ENCODE results near the gene RGS6. TPM values are rescaled to one million over a fixed set of nuclear protein-coding genes. Genes with fewer than 3 reads are reported as not detected.
"Not testable (repeated sequence)": the region's sequence is repeated elsewhere in the genome, so short reads cannot be mapped to it uniquely, and the experiment has no call there.

The RGS6 gene
- total RNA-seq, result 1 to 10 TPM; 1.4 to 4.7 TPM

DNA sequence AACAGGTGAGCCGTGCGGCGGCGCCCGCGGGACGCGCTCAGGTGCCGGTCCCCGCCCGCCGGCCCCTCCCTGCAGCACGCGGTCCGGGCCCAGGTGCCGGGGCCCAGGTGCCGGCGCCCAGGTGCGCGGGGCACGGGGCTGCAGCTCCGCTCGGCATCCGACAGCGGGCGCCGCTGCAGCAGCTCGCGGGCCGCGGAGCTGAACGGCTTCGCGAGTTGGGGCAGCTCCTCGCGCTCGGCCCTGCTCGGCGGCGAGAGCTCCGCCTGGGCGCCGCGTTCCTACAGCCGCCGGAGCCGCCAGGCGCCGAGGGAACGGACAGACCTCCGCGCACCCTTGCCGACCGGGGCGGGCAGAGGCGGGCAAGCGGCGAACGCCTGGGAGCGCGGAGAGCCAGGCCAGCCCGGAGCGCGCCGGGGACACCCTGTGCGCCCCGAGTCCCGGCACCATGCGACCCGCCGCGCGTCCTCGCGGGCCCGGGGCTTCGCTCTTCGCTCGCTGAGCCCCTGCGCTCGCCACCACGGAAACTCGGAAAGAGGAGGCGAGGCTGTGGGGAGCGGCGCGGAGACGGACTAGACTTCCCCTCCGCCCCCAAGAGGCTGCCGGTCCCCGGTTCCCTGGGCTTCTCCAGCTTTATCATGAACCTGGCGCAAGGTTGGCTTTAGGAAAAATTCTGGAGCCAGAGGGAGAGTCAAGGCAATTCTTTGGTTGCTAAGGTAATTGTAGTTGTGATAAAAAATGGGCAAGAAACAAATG is at the start of gene RGS6:
TSS of gene RGS6 (plus strand) at position 201 of the 753 bp plus-strand sequence.
- Histone ChIP-seq H3K27ac (no peak within 1 kb of the TSS), H3K4me3 (peak within 1 kb of the TSS; percentile 40), H3K4me1 (ENCODE audit: control insufficient read depth in 1 of 2, low read depth in 2 of 2) (peaks cover 0 to 9% of the 10 kb centered on the region in 2 donors), H3K27me3 (replicated peaks; ENCODE audit: insufficient read depth) (no peaks in the 10 kb centered on the region), H3K9me3 (no peaks in the 10 kb centered on the region), H3K36me3 (no peaks in the 10 kb centered on the region)
- TF ChIP-seq, protein P1, sequence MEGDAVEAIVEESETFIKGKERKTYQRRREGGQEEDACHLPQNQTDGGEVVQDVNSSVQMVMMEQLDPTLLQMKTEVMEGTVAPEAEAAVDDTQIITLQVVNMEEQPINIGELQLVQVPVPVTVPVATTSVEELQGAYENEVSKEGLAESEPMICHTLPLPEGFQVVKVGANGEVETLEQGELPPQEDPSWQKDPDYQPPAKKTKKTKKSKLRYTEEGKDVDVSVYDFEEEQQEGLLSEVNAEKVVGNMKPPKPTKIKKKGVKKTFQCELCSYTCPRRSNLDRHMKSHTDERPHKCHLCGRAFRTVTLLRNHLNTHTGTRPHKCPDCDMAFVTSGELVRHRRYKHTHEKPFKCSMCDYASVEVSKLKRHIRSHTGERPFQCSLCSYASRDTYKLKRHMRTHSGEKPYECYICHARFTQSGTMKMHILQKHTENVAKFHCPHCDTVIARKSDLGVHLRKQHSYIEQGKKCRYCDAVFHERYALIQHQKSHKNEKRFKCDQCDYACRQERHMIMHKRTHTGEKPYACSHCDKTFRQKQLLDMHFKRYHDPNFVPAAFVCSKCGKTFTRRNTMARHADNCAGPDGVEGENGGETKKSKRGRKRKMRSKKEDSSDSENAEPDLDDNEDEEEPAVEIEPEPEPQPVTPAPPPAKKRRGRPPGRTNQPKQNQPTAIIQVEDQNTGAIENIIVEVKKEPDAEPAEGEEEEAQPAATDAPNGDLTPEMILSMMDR (IDR thresholded peaks at IDR 0.05), result no peak
- no peak for DNase-seq (ENCODE audit: low spot score)
- no peak for ATAC-seq (ENCODE audit: insufficient number of reproducible peaks, low FRiP score, low read depth)

DNA sequence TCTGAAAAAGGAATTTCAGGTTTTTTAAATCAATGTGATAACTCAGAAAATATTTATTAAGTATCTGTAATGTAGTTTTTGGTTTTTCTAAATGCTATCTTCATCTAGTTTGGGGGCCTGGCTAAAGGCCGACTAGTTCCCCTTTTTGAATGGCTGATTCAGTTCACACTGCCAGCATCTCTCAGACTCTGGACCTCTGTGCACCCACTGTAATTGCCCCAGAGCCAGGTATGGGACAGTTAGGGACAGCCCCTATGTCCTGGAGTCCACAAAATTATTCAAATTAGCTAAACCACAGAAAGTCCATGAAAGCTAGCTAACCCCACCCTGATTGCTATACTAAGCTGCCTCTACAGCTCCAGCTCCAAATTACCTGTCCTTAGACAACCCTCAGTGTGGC is 49.1 kb upstream of the RGS6 start:
- no peak overlapping the region for H3K4me3 ChIP-seq
- ATAC-seq (ENCODE audit: insufficient number of reproducible peaks, low FRiP score, low read depth) (no peak), DNase-seq (ENCODE audit: low spot score) (no peak)
- TF ChIP-seq, protein P1 (IDR thresholded peaks at IDR 0.05), result no peak
- H3K4me1 ChIP-seq (ENCODE audit: control insufficient read depth in 1 of 2, low read depth in 2 of 2), result peaks cover 0 to 6% of the 10 kb centered on the region in 2 donors
- H3K9me3 ChIP-seq, result no peaks in the 10 kb centered on the region
- no peak overlapping the region for H3K27ac ChIP-seq
- H3K36me3 ChIP-seq, result no peaks in the 10 kb centered on the region
- no peaks in the 10 kb centered on the region for H3K27me3 ChIP-seq (replicated peaks; ENCODE audit: insufficient read depth)

DNA sequence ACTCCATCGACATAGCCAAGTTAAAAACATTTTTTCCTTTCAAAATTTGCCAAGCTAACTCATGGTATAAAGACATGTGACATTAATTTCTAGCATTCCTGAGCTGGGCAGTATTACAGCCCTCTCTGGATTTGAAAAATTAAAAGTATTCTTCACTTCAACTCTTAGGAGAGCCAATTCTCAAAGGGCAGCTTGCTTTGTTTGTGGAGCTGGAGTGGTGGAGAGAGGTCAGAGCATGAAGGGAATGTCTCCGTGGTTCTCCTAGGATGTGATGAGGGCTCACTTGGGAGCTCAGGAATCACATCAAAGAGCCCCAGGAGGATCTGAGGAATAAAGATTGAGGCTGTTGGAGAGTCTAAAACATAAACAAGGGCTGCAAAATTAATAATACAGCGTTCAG is 46.9 kb upstream of the RGS6 start:
- H3K27me3 ChIP-seq (replicated peaks; ENCODE audit: insufficient read depth), result no peaks in the 10 kb centered on the region
- H3K36me3 ChIP-seq, result no peaks in the 10 kb centered on the region
- DNase-seq (ENCODE audit: low spot score) (no peak), ATAC-seq (ENCODE audit: insufficient number of reproducible peaks, low FRiP score, low read depth) (no peak)
- H3K27ac ChIP-seq, result no peak overlapping the region
- H3K4me1 ChIP-seq (ENCODE audit: control insufficient read depth in 1 of 2, low read depth in 2 of 2), result peaks cover 0 to 6% of the 10 kb centered on the region in 2 donors
- H3K9me3 ChIP-seq, result no peaks in the 10 kb centered on the region
- no peak overlapping the region for H3K4me3 ChIP-seq
- TF ChIP-seq, protein P1 (IDR thresholded peaks at IDR 0.05), result no peak

DNA sequence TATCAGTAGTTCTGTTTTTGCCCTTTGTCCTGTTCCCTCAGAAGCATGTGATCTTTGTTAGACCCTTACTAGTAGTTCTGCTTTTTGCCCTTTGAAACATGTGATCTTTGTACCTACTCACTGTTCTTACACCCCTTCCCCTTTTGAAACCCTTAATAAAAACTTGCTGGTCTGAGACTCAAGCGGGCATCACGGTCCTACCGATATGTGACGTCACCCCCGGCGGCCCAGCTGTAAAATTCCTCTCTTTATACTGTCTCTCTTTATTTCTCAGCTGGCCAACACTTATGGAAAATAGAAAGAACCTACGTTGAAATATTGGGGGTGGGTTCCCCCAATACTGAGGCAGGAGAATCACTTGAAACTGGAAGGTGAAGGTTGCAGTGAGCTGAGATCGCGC is 44.4 kb upstream of the RGS6 start:
- DNase-seq (ENCODE audit: low spot score); ATAC-seq (ENCODE audit: insufficient number of reproducible peaks, low FRiP score, low read depth); H3K27ac ChIP-seq; H3K36me3 ChIP-seq; H3K4me3 ChIP-seq; H3K4me1 ChIP-seq (ENCODE audit: control insufficient read depth in 1 of 2, low read depth in 2 of 2); H3K9me3 ChIP-seq; H3K27me3 ChIP-seq (replicated peaks; ENCODE audit: insufficient read depth): not testable (repeated sequence)

DNA sequence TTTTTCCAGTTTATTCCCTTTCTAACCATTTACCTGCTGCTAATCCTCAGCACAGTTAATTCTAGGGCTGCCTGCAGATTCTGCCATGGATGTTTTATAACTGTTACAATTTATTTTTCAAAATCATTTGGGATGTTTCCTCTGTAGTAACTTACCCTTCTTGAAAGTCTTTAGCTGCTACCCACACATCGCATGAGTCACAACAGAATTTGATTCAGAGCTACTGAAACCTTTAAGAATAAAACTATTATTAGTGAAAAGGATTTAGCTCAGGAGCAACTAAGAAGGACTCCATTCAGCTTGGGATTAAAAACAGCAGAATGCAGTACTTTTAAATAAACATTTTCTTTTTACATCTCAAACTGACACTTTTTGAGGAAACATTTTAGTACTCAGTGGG is 41.7 kb upstream of the RGS6 start:
- H3K4me3 ChIP-seq, result no peak overlapping the region
- no peak for DNase-seq (ENCODE audit: low spot score)
- H3K27me3 ChIP-seq (replicated peaks; ENCODE audit: insufficient read depth), result no peaks in the 10 kb centered on the region
- no peaks in the 10 kb centered on the region for H3K9me3 ChIP-seq
- no peak overlapping the region for H3K27ac ChIP-seq
- H3K36me3 ChIP-seq, result no peaks in the 10 kb centered on the region
- H3K4me1 ChIP-seq (ENCODE audit: control insufficient read depth in 1 of 2, low read depth in 2 of 2), result no peaks in the 10 kb centered on the region
- ATAC-seq (ENCODE audit: insufficient number of reproducible peaks, low FRiP score, low read depth), result no peak
- TF ChIP-seq, protein P1 (IDR thresholded peaks at IDR 0.05), result no peak

DNA sequence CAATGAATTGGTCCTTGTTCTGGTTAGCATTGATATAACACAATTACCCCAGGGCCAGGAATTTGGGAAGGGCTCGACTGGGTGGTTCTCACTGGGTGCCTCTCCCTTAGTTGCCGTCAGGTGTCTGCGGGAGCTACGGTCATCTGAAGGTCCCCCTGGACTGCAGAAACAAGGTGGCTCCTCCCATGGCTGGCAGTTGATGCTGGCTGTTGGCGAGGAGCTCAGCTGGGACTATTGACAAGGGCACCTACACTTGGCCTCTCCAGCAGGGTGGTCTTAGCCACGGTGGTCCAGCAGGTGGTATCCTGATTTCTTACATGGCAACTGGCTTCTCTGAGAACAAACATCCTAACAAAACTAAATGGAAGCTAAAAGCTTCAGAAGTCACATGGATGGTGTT is 41.0 kb upstream of the RGS6 start:
- H3K4me3 ChIP-seq, result no peak overlapping the region
- no peaks in the 10 kb centered on the region for H3K36me3 ChIP-seq
- H3K9me3 ChIP-seq, result no peaks in the 10 kb centered on the region
- no peak for DNase-seq (ENCODE audit: low spot score)
- TF ChIP-seq, protein P1 (IDR thresholded peaks at IDR 0.05), result no peak
- no peak for ATAC-seq (ENCODE audit: insufficient number of reproducible peaks, low FRiP score, low read depth)
- H3K27me3 ChIP-seq (replicated peaks; ENCODE audit: insufficient read depth), result no peaks in the 10 kb centered on the region
- no peak overlapping the region for H3K27ac ChIP-seq
- H3K4me1 ChIP-seq (ENCODE audit: control insufficient read depth in 1 of 2, low read depth in 2 of 2), result no peaks in the 10 kb centered on the region
